ENCODE measurements around the gene IER3. TPM values are rescaled to one million over a fixed set of nuclear protein-coding genes. Genes with fewer than 3 reads are reported as not detected.

Gene IER3
- total and polyA plus RNA-seq, 2 of the 8 experiments (the other 6 are each of a cell fraction or from before 2014, with no cell fraction given) = 11.9 to 26.5 TPM

- DNase-seq (ENCODE audit: low read depth in 1 of 2, low spot score in 2 of 2) (peak in 1 of 2 experiments; percentile 72), FAIRE-seq (no peak)
- Histone ChIP-seq H2AFZ (ENCODE audit: low read length) (no peak overlapping the region), H3K9me3 (ENCODE audit: insufficient read depth in 2 of 2, low read depth in 1 of 2, low read length in 1 of 2) (no peaks in the 10 kb centered on the region), H2AK5ac (ENCODE audit: low read depth, low read length) (peak overlapping the region; percentile 66; the same call in 1 of the 2 replicates), H4K5ac (ENCODE audit: insufficient read length, low read depth, low read length) (peak overlapping the region; percentile 59), H3K4ac (replicated peaks; ENCODE audit: insufficient read length, low read depth, low read length) (peak overlapping the region; percentile 44), H3K9ac (replicated peaks in 1 of 4; ENCODE audit: extremely low read depth in 1 of 4, low read depth in 3 of 4, low read length in 3 of 4) (peak overlapping the region; percentile 92 to 98 (median 96)), H3K4me3 (ENCODE audit: extremely low read depth in 1 of 4, insufficient read depth in 2 of 4, low read depth in 3 of 4, low read length in 4 of 4) (peak overlapping the region; percentile 96 to 100 (median 96)), H2BK20ac (ENCODE audit: low read length) (no peak overlapping the region), H2BK5ac (ENCODE audit: low read depth, low read length) (peak overlapping the region; percentile 91), H3K18ac (ENCODE audit: extremely low read depth, low read length) (peak overlapping the region; percentile 24; the same call in 1 of the 2 replicates), H3K23me2 (ENCODE audit: low read depth, low read length) (peaks cover 13% of the 10 kb centered on the region), H3K36me3 (ENCODE audit: control insufficient read depth in 2 of 4, insufficient read depth in 4 of 4, low read length in 3 of 4) (peaks cover 21 to 43% (median 32%) of the 10 kb centered on the region in 4 experiments), H3K27ac (ENCODE audit: low read depth, low read length) (peak overlapping the region; percentile 97), H2BK15ac (ENCODE audit: low read length) (no peak overlapping the region), H4K8ac (ENCODE audit: extremely low read depth, insufficient read depth, low read length) (peak overlapping the region; percentile 91), H3K14ac (ENCODE audit: insufficient read length) (peak overlapping the region; percentile 6), H3K27me3 (replicated peaks in 1 of 4; ENCODE audit: control insufficient read depth in 3 of 4, extremely low read depth in 1 of 4, insufficient read depth in 3 of 4, low read length in 3 of 4) (no peaks in the 10 kb centered on the region), H3K23ac (ENCODE audit: insufficient read length) (no peak overlapping the region), H3K4me2 (ENCODE audit: insufficient read depth in 1 of 2, low read depth in 2 of 2, low read length in 2 of 2) (peak overlapping the region; percentile 66 to 81), H3K56ac (replicated peaks; ENCODE audit: insufficient read length, low read depth, low read length) (peak overlapping the region; percentile 91), H4K20me1 (replicated peaks in 1 of 2; ENCODE audit: control insufficient read depth in 1 of 2, insufficient read depth in 2 of 2, low read length in 2 of 2) (peaks cover 8 to 18% of the 10 kb centered on the region in 2 experiments), H2BK12ac (ENCODE audit: low read depth, low read length) (no peak overlapping the region), H2BK120ac (replicated peaks; ENCODE audit: low read depth, low read length) (no peak overlapping the region), H4K91ac (replicated peaks; ENCODE audit: insufficient read length, low read length) (peak overlapping the region; percentile 5), H3K79me2 (ENCODE audit: control insufficient read depth in 1 of 2, insufficient read depth in 2 of 2, low read length in 2 of 2) (peaks cover 6 to 48% of the 10 kb centered on the region in 2 experiments), H3K79me1 (ENCODE audit: low read depth, low read length) (no peaks in the 10 kb centered on the region), H3K4me1 (replicated peaks in 1 of 4; ENCODE audit: control insufficient read depth in 3 of 4, insufficient read depth in 4 of 4, low read length in 3 of 4) (peaks cover 0 to 4% (median 1%) of the 10 kb centered on the region in 4 experiments; a peak in 6 of 7 replicates)
- ChIA-PET CTCF (ENCODE audit: partially characterized antibody) (interaction anchor here (1.1 to 8.2 kb wide), 11 partner anchors 9 to 359 kb away, joined by 3 to 61 read pairs (median 9); partner anchors contain the start of gene FLOT1), POLR2A (ENCODE audit: partially characterized antibody) (interaction anchor here (0.7 to 35.9 kb wide), 22 partner anchors 16 to 366 kb away, joined by 3 to 732 read pairs (median 6); partner anchors contain the start of genes ATAT1, DDR1, DHX16 and FLOT1)
- WGBS, 2 experiments (ENCODE audit: extremely low coverage in 1 of 2, insufficient coverage in 1 of 2, insufficient read length in 1 of 2, insufficient replicate concordance in 2 of 2, low coverage in 1 of 2, low lambda C conversion rate in 2 of 2, missing lambda C conversion rate in 1 of 2) = 2% methylated on average over 26 of the region's 29 CpGs; no CpG with 5 or more reads in 1 of the 2 experiments
- TF ChIP-seq, protein P1, sequence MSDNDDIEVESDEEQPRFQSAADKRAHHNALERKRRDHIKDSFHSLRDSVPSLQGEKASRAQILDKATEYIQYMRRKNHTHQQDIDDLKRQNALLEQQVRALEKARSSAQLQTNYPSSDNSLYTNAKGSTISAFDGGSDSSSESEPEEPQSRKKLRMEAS (IDR thresholded peaks at IDR 0.05) = peak; percentile 65; the same call in 1 of the 2 replicates
- peak; percentile 23 for TF ChIP-seq TAF7 (optimal IDR thresholded peaks at IDR 0.05; ENCODE audit: borderline replicate concordance, low read depth, low read length)
- TF ChIP-seq JUN (IDR thresholded peaks at IDR 0.05; ENCODE audit: low read depth, low read length) = no peak
- TF ChIP-seq POLR2A (IDR thresholded peaks at IDR 0.05; ENCODE audit: control extremely low read depth in 1 of 2, low read depth in 2 of 2, low read length in 2 of 2) = peak in 1 of 2 experiments; percentile 59; a peak in 1 of 3 replicates
- no peak for TF ChIP-seq ZNF274 (IDR thresholded peaks at IDR 0.05; ENCODE audit: borderline replicate concordance, extremely low read depth, low read length)
- peak; percentile 84 for TF ChIP-seq POLR2AphosphoS5 (IDR thresholded peaks at IDR 0.05; ENCODE audit: low read depth, low read length)
Observed at GRCh38 chr6:30720738-30721197, 23.6 kb downstream of the IER3 start.
